ENCODE results near the gene IFITM10.

IFITM10 gene

DNA sequence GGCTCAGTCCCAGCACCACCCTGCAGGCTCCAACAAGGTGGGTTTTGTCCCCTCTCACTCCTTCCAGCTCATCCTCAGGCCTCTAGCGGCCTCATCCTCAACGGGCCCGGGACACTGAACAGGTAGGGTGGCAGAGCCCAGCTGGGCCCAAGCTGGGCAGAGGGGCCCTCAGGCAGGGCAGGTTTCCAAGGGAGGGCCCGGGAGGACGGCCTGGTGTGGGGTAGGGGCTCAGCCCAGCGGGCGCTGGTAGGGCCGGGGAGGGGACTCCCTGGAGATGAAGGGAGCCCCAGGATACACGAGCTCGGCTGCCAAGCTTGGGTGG lies 2.5 kb upstream of the IFITM10 start:
- no peak for DNase-seq (ENCODE audit: low read depth in 2 of 2)

DNA sequence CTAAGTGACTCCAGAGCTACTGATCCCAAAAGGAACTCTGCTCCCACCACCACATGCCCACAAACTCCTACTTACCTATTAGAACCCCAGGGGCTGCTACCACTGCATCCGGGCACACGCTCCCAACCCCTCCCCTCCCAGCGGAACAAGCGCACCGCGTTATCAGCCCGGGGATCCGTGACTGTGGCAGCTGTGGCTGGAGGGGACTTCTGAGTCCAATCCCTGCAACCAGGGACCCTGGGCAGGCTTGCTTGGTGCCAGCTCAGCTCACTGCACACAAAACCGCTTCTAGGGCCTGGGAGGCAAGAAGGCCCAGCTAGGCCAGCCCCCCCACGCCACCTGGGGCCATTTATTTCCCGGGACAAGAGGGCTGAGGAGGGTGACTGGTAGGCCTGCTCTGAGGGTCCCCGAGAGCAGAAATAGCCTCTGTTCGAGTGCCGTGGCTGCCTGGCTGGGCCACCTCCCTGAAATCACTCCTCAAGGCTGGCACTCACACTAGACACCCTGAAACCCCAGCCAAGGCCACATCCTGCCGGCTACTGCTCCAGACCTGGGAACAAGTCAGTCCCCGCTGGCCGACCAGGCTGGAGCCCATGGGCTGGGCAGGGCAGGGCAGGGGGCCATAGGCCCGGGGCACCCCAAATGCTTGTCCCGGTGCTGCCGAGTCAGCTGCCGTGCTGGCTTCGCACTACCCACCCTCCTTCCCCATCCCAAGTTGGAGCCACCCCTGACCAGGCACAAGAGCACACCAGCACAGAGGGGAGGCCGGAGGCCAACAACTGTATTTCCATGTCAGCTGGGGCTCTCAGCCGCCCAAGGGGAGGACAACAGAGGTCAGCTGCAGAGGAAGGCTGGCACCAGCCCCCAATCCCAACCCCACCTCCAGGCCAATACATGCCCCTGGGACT lies 1.9 kb upstream of the IFITM10 start:
- DNase-seq (ENCODE audit: low read depth in 2 of 2): no peak

- DNase-seq (ENCODE audit: low read depth in 2 of 2): no peak
Observed at GRCh38 chr11:1751531-1751921, 1.1 kb upstream of the IFITM10 start.

DNA sequence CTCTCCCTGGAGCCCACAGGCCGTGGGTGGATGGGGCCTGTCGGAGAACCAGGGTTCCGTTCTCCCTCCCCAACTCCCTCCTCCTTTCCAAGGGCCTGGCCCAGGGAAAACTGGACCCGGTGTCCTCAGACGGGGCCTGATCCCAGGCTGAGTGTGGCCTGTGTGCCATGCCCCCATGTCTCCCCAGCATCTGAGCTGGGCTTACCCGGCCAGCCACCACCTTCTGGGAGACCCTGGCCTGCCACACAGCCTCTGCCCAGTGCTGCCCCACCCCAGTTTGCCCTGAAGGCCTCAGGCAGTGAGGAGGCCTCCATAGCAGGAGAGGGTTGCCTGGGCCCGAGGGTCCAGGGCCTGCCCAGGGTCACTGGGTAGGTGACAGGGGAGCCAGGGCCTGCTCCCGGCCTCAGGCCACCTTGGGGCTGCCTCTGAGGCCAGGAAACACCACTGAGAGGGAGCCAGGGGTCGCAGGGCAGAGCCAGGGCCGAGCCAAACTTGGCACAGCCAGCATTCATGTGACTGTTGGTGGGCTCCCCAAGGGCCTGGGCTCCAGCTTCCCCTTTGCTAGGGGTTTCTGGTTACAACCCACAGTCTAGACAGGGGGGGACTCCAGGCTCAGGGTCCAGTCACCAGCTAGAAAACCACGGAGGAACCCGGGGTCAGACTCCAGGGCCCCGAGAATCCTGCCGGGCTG lies 590 bp upstream of the IFITM10 start:
- no peak for DNase-seq (ENCODE audit: low read depth in 2 of 2)

DNA sequence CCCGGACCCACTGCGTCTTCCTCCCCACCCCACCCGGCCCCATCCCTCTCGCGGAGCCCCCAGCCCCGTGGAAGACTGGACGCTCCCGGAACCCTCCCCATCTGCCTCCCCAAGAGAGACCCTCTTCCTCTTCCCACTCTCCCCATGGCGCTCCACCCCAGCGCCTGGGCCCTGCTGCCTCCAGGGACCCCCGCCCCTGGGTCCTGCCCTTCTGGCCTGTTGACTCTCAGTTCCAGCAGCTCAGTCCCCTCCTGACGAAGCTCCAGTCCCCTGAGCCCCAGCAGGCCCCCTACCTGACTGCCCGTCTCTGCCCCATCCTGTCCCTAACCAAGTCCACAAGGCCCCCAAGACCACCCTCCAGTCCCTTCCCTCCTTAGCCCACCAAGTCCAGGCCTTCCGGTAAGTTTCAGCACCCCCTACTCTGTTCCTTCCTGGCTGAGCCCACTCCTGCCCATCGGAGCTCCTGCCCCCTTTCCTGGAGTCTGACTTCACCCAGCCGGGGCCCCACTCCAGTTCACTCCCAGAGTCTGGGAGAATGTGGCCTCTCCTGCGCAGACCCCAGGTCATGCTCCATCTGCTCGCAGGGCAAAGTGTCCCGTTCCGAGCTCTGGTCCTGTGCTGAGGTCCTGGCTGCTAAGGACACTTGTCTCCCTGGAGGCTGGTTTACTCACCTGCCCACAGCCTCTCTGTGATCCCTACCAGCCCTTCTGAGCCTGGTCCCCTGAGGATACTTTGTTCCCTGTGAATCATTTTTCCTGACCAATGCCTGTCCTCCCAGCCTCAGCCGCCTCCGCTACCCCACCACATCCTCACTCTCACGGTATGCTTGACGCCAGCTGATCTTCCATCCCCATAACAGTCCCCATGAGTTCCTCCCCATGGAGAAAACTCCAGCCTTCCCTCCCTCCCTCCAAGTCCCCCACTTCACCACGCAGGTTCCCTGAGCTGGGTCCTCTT lies 722 bp downstream of the IFITM10 start:
- DNase-seq (ENCODE audit: low read depth in 2 of 2): no peak

- no peak for DNase-seq (ENCODE audit: low read depth in 2 of 2)
Observed at GRCh38 chr11:1748636-1749394, 1.6 kb downstream of the IFITM10 start.

DNA sequence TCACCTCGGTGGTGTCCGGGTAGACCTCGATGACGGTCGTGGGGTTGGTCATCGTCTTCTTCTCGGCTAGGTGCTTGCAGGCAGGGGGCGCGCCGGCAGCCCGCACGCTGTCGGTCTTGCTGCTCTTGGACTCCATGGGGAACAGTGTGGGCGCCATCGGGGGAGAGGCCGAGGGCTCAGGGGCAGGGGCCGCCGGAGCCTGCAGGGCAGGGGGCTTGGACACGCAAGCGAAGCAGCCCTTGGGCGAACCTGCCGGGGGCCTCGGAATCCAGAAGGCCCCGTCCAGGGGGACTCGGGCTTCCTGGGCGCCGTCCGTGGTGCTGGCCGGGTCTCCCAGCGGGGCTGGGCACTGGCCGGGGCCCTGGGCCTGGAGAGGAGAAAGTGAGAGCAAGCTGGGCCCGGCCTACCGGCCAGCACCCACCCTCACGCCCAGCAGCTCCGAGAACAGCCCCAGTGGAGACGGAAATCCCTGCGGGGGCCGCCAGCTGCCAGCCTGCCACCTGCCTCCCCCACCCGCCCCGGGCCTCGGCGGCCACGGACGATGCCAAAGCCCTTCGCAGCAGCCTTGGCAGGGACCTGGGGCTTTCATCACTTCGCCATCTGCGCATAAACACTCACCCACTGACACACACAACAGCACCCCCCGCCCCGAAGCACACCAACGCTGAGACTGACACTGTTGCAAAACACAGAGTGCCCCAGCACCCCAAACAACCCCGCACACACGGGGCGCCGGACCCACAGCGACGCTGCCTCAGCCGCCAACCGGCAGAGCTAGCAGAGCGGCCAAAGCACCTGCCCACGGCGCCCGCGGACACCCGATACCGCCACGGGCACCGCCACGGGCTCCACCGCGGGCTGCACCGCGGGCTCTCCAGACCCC lies 2.4 kb downstream of the IFITM10 start:
- DNase-seq (ENCODE audit: low read depth in 2 of 2): no peak

DNA sequence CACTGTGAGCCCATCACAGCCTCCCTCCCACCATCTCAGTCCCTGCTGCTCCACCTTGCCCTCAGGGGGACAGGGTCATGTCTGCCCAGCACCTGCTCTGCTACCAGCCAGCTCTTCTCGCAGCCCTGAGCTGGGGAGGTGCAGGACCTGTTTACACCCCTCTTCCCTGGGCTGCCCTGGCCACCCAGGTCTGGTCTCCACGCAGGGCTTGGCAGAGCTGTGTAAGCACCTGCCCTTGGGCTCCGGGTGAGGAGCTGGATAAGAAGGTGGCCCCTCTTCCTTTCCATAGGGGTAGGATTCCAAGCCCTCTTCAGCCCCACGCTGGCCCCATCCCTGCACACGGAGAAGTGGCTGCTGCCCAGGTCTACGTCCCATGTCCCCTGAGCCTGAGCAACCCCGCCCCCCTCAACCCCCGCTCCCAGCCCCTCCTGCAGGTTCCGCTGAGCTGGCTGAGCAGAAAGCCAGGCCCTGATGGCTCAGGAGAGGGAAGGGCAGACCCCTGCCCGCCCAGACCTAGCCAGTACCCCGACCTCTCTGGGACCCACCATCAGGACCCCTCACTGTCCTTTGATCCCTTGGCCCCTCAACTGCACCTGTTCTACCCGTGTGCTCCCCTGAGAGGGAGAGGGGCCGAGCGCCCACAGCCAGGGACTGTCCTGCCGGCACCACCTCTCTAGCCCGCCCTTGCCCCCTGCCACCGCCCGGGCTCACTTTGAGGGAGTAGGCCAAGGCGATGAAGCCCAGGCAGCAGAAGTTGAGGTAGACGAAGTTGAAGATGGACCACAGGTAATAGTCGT lies 3.2 kb downstream of the IFITM10 start:
- no peak for DNase-seq (ENCODE audit: low read depth in 2 of 2)

GRCh38 chr11:1746511-1746931 lies 3.9 kb downstream of the IFITM10 start:
- DNase-seq (ENCODE audit: low read depth in 2 of 2): no peak

DNA sequence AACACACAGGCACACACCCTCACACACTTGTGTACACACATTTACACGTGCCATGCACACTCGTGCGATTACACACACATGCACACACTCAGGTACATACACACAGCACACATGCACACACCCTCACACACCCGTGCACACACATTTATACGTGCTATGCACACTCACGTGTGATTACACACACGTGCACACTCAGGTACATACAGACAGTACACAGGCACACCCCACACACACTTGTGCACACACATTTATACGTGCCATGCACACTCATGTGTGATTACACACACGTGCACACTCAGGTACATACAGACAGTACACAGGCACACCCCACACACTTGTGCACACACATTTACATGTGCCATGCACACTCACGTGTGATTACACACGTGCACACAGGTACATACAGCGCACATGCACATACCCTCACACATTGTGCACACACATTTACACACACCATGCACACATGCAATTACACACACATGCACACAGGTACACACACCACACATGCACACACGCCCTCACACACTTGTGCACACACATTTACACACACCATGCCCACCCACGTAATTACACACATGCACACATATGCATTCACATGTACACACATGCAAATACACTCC lies 4.6 kb downstream of the IFITM10 start:
- no peak for DNase-seq (ENCODE audit: low read depth in 2 of 2)

DNA sequence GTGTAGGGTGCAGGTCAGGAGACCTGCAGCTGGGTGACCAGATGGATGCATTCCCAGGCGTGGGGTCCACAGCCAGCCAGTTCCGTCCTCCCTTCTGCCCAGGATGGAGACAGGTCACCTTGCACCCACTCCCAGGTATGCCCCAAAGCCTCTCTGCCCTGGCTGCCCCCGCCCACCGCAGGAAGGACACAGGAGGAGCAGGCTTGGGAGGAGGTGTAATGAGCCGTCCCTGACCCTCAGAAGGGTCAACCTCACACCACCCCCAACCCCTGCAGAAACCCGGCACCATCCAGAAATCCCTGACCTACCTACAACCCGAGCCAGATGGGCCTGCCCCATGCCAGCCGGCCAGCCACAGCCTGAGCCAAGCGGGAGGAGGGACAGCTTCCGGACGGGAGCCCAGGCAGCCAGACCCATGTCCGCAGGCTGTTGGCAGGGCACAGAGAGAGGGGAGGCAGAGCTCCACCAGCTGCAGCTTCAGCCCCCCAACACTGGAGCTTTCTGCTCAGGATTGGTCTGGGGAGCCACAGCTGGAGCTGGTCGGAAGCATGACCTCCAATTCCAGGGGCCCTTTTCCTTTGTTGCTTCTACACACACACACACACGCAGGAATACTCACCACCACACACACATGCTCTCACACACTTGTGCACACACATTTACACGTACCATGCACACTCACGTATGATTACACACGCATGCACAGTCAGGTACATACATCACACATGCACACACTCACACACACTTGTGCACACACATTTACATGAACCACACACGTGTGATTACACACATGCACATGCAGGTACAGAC lies 5.3 kb downstream of the IFITM10 start:
- DNase-seq (ENCODE audit: low read depth in 2 of 2): no peak

DNA sequence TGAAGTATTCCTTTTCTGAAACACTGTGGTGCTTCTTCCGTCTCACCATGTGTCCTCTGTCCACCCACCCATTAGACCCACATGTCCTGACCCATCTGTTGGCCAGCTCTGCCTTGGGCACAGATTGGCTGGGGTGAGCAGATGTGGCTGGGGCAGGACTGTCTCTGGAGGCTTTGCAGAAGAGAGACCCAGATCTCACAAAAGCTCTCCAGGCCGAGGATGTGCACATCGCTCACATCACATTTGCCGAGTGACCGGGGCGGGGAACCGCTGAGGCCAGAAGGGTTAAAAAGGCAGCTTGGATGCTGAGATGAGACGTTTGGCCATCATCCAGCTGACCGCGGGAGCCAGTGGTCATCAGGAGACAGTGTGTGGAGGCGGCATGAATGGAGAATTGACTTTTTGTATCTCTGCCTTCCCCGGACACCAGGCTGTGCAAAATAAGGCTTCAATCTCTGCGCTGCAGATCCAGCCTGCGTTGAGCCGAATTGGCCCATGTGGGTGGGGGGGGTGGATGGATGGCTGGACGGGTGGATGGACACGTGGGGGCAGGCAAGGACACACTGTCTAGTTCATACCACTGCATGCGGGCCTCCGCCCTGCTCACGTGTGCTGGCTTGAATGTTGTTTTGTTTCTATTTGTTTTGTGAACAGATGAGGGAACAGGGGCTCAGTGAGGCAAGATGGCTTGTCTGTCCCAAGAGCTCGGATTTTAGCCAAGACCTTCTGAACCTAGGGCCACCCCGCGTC lies 6.1 kb downstream of the IFITM10 start:
- no peak for DNase-seq (ENCODE audit: low read depth in 2 of 2)

DNA sequence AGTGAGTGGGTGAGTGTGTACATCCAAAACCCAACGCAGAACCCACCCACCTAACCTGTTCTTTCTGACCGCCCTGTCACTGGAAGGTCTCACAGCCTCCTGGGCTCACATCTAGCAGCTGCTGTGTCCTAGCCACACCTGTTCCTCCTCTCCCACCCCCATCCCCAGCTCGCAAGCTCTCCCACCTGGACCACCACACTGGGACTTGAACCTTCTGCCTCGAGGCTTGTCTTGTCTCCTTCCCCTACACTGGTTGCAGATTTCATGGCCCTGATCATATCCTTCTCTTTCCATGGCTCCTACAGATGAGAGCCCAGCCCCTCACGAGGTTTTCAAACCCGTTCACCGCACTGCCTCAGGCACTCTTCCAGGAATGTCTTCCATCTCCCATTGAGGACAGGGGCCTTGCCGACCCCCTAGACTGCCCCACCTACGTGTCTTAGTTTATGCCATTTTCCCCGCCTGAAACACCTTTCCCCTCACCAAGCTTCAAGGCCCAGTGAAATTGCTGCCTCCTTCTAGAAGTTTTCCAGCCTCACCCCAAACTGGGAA lies 6.7 kb downstream of the IFITM10 start:
- DNase-seq (ENCODE audit: low read depth in 2 of 2): no peak

DNA sequence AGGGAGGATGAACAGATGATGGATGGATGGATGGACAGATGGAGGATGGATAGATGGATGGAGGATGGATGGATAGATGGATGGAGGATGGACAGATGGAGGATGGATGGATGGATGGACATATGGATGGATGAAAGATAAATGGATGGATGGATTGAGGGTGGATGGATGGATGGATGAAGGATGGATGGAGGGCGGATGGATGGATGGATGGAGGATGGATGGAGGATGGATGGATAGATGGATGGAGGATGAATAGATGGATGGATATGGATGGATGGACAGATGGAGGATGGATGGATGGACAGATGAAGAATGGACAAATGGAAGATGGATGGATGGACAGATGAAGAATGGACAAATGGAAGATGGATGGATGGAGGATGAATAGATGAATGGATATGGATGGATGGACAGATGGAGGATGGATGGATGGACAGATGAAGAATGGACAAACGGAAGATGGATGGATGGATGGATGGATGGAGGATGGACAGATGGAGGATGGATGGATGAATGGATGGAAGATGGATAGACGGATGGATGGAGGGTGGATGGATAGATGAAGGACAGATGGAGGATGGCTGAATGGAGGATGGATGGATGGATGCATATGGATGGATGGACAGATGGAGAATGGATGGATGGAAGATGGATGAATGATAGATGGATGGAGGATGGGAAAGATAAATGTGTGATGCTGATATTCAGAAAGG lies 7.4 kb downstream of the IFITM10 start:
- DNase-seq (ENCODE audit: low read depth in 2 of 2): no peak

DNA sequence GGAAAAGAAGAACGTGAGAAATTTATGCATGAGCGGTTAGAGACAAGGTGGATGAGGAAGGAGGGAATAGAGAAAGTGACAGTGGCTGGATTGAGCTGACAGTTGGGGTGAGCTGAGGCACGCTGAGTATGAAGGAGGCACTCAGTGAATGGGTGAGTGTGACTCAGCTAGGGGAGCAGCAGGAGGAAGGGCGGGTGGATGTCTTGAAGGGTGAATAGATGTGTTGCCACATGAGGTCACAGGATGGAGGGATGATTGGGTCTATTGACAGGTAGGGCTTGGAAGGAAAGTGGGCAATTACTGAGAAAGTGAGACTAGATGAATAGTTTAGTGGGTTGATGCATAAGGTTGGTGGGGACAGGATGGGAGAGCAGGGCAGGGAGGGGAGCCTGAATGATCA lies 8.0 kb downstream of the IFITM10 start:
- DNase-seq (ENCODE audit: low read depth in 2 of 2): no peak

- no peak for DNase-seq (ENCODE audit: low read depth in 2 of 2)
Observed at GRCh38 chr11:1741741-1742140, 8.7 kb downstream of the IFITM10 start.
